Spleen (tissue), 11 donors: ENCODE results near the gene SCAND1. TPM values are rescaled to one million over a fixed set of nuclear protein-coding genes. Genes with fewer than 3 reads are reported as not detected.

ENCODE experiments used
- DNase-seq: peaks from one replicate; pipeline ENCODE4 v3.0.0-alpha.2; 2020
- H3K27ac ChIP-seq, 8 donors: fragments of 200-600 bp; sonication (generic) in 7 of 8; 1 replicate in 4 of 8; 2 replicates in 4 of 8; pipeline versions ENCODE4 v1.5.0 to v1.8.0; 2016 to 2021; ENCODE audit warnings: inconsistent platforms in 4 of 8, mild to moderate bottlenecking in 4 of 8, moderate library complexity in 1 of 8
- H3K27me3 ChIP-seq, 7 donors: fragments of 200-600 bp; sonication (generic) in 6 of 7; replicated peaks in 1 of 7; 1 replicate in 4 of 7; 2 replicates in 3 of 7; pipeline versions ENCODE4 v1.5.0 to v1.8.0; 2016 to 2021; ENCODE audit warnings: inconsistent platforms in 3 of 7, mild to moderate bottlenecking in 1 of 7
- H3K36me3 ChIP-seq, 6 donors: fragments of 200-600 bp; sonication (generic) in 5 of 6; 1 replicate in 4 of 6; 2 replicates in 2 of 6; pipeline versions ENCODE4 v1.5.0 to v1.8.0; 2016 to 2021; ENCODE audit warnings: inconsistent platforms in 2 of 6
- H3K4me1 ChIP-seq, 6 donors: fragments of 200-600 bp; sonication (generic) in 5 of 6; 1 replicate in 3 of 6; 2 replicates in 3 of 6; pipeline versions ENCODE4 v1.5.0 to v1.8.0; 2016 to 2021; ENCODE audit warnings: inconsistent platforms in 3 of 6
- H3K4me3 ChIP-seq, 8 donors: fragments of 200-600 bp; sonication (generic) in 7 of 8; 1 replicate in 4 of 8; 2 replicates in 4 of 8; pipeline versions ENCODE4 v1.5.0 to v1.8.0; 2016 to 2021; ENCODE audit warnings: inconsistent platforms in 4 of 8, mild to moderate bottlenecking in 4 of 8, moderate library complexity in 2 of 8
- H3K9me3 ChIP-seq, 8 donors: fragments of 200-600 bp; sonication (generic) in 7 of 8; 1 replicate in 4 of 8; 2 replicates in 4 of 8; pipeline versions ENCODE4 v1.5.0 to v1.8.0; 2016 to 2021; ENCODE audit warnings: inconsistent platforms in 4 of 8
- CTCF ChIP-seq, 11 experiments: fragments of 200-600 bp in 7 of 11; fragments of 450-650 bp in 4 of 11; sonication (generic) in 4 of 11; IDR thresholded peaks in 8 of 11; conservative IDR thresholded peaks in 3 of 11; 1 replicate in 7 of 11; 2 replicates in 4 of 11; pipeline versions ENCODE4 v1.4.0 to v1.8.0; 2016 to 2021; ENCODE audit warnings: antibody characterized with exemption in 11 of 11, inconsistent platforms in 4 of 11, mild to moderate bottlenecking in 1 of 11
- POLR2A ChIP-seq, 3 donors: fragments of 450-650 bp; IDR thresholded peaks; one replicate each; pipeline ENCODE4 v1.5.1; 2017; ENCODE audit warnings: antibody characterized with exemption in 3 of 3, mild to moderate bottlenecking in 1 of 3
- POLR2AphosphoS5 ChIP-seq, 3 donors: sonication (generic); formaldehyde crosslinking; IDR thresholded peaks; one replicate each; pipeline ENCODE4 v1.5.1; 2017; ENCODE audit warnings: antibody characterized with exemption in 3 of 3
- WGBS, 5 donors: extraction: QIAGEN DNeasy Blood & Tissue Kit in 3 of 5; methylation state at CpG; one replicate each; pipeline versions ENCODE4 v1.1.5 to v1.1.7; 2013 to 2018; 5-methylcytosine and 5-hydroxymethylcytosine counted together
- intact Hi-C: fragments of 100-400 bp; cut with DNase I; formaldehyde crosslinking; loops from one replicate; pipeline ENCODE4 v1.15.0; 2023; ENCODE audit warnings: low total_unique reads
- polyA plus RNA-seq, 3 donors: library from polyadenylated mRNA; stranded (reverse); fragments of 200-250 nt; gene quantifications; one replicate each; pipeline ENCODE4 v1.2.1, GENCODE V29; 2013
- total RNA-seq, 7 donors: library from RNA; depleted of rRNA in 3 of 7; stranded (reverse); fragments of >200 nt in 3 of 7; fragmentation: NEBNext Ultra II Directional in 4 of 7; extraction: Animal tissue kit (Norgen Biotek cat#: 25700) in 4 of 7; gene quantifications; one replicate each; pipeline versions ENCODE4 v1.1.0 to v1.2.1, GENCODE V29; 2016 to 2021
- donor health status: healthy with polysubstance abuse.
- donor health status: DM: no; HTN: no; CAD: no; lungs with moderate emphysema.
- donor health status: DM: no; HTN: no; CAD: no.
- donor health status: Bipolar disorder and iron deficiency.
- donor health status: healthy.
- donor health status: DM: no; HTN: no; CAD: no.
- donor health status: DM: yes; HTN: yes; CAD: no.

Gene SCAND1
- total and polyA plus RNA-seq, 10 donors = 50.0 to 291 (median 64.7) TPM

GRCh38 chr20:35912881-35913280 lies 41.4 kb downstream of the SCAND1 start:
- peaks cover 0 to 98% (median 62%) of the 10 kb centered on the region in 6 donors for H3K36me3 ChIP-seq
- H3K27me3 ChIP-seq = no peaks in the 10 kb centered on the region
- no peak overlapping the region for H3K27ac ChIP-seq
- WGBS, 5 donors = 91 to 95% (median 92%) methylated on average over 4 of the region's 4 CpGs
- H3K4me1 ChIP-seq = peaks cover 0 to 9% (median 0%) of the 10 kb centered on the region in 6 donors
- no peak overlapping the region for H3K4me3 ChIP-seq
- H3K9me3 ChIP-seq = no peaks in the 10 kb centered on the region
- DNase-seq = no peak
- intact Hi-C loops = no loop called here
- TF ChIP-seq CTCF (IDR thresholded peaks at IDR 0.05 in 8 of 11, conservative IDR thresholded peaks at IDR 0.05 in 3 of 11) (no peak), POLR2AphosphoS5 (IDR thresholded peaks at IDR 0.05) (no peak), POLR2A (IDR thresholded peaks at IDR 0.05) (no peak)

GRCh38 chr20:35910254-35910653 lies 44.0 kb downstream of the SCAND1 start:
- H3K4me1 ChIP-seq = peaks cover 0 to 13% (median 0%) of the 10 kb centered on the region in 6 donors
- H3K27me3 ChIP-seq = no peaks in the 10 kb centered on the region
- TF ChIP-seq POLR2AphosphoS5 (IDR thresholded peaks at IDR 0.05) = no peak
- TF ChIP-seq CTCF (IDR thresholded peaks at IDR 0.05 in 8 of 11, conservative IDR thresholded peaks at IDR 0.05 in 3 of 11) = no peak
- TF ChIP-seq POLR2A (IDR thresholded peaks at IDR 0.05) = no peak
- no peak overlapping the region for H3K4me3 ChIP-seq
- H3K27ac ChIP-seq = no peak overlapping the region
- peaks cover 0 to 98% (median 52%) of the 10 kb centered on the region in 6 donors for H3K36me3 ChIP-seq
- intact Hi-C loops = no loop called here
- 93 to 97% (median 96%) methylated on average over 3 of the region's 3 CpGs for WGBS, 5 donors
- no peak for DNase-seq
- H3K9me3 ChIP-seq = no peaks in the 10 kb centered on the region

GRCh38 chr20:35909796-35910195 lies 44.5 kb downstream of the SCAND1 start:
- Histone ChIP-seq H3K4me1 (peaks cover 0 to 13% (median 0%) of the 10 kb centered on the region in 6 donors), H3K27ac (no peak overlapping the region), H3K36me3 (peaks cover 0 to 98% (median 49%) of the 10 kb centered on the region in 6 donors), H3K27me3 (no peaks in the 10 kb centered on the region), H3K4me3 (no peak overlapping the region), H3K9me3 (no peaks in the 10 kb centered on the region)
- no peak for DNase-seq
- WGBS, 5 donors = 92 to 100% (median 100%) methylated on average over 1 of the region's 1 CpG
- intact Hi-C loops = no loop called here
- TF ChIP-seq CTCF (IDR thresholded peaks at IDR 0.05 in 8 of 11, conservative IDR thresholded peaks at IDR 0.05 in 3 of 11) = no peak
- TF ChIP-seq POLR2AphosphoS5 (IDR thresholded peaks at IDR 0.05) = no peak
- TF ChIP-seq POLR2A (IDR thresholded peaks at IDR 0.05) = no peak

- intact Hi-C loops = no loop called here
- H3K4me1 ChIP-seq = peaks cover 0 to 13% (median 0%) of the 10 kb centered on the region in 6 donors
- no peak for TF ChIP-seq POLR2A (IDR thresholded peaks at IDR 0.05)
- no peak for TF ChIP-seq POLR2AphosphoS5 (IDR thresholded peaks at IDR 0.05)
- TF ChIP-seq CTCF (IDR thresholded peaks at IDR 0.05 in 8 of 11, conservative IDR thresholded peaks at IDR 0.05 in 3 of 11) = no peak
- H3K4me3 ChIP-seq = no peak overlapping the region
- DNase-seq = no peak
- peaks cover 0 to 98% (median 45%) of the 10 kb centered on the region in 6 donors for H3K36me3 ChIP-seq
- WGBS, 5 donors = 50 to 85% (median 77%) methylated on average over 1 of the region's 1 CpG
- no peak overlapping the region for H3K27ac ChIP-seq
- no peaks in the 10 kb centered on the region for H3K27me3 ChIP-seq
- no peaks in the 10 kb centered on the region for H3K9me3 ChIP-seq
These were observed 45.1 kb downstream of the SCAND1 start for GRCh38 chr20:35909176-35909575.
